Nucleus accumbens (tissue), 56 donors: Measurements from ENCODE around the gene C12orf54.
"Not testable (repeated sequence)": the region's sequence is repeated elsewhere in the genome, so short reads cannot be mapped to it uniquely, and the experiment has no call there.

Source experiments
- DNase-seq, 56 donors: peaks; one replicate each; lab custom pipeline; 2025; lab: John Stamatoyannopoulos, UW

The C12orf54 gene

DNA sequence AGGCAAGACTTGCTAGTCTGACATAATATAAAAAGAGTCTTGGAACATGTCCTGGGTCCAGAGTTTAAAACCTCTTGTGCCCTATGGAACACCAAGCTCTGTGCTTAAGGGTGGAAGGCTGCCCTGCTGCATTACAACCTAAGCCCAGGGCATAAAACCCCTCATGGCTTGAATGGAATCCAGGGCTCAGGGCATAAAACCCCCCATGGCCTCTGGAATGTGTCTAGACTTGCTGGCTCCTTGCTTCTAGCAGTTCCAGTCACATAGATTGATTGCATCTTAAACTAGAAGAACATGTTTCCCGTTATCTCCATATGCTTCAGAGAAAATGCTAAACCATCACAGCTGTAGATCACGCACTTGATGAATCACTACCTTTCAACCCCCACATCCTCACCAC lies 24.5 kb downstream of the C12orf54 start:
- DNase-seq: not testable (repeated sequence)

DNA sequence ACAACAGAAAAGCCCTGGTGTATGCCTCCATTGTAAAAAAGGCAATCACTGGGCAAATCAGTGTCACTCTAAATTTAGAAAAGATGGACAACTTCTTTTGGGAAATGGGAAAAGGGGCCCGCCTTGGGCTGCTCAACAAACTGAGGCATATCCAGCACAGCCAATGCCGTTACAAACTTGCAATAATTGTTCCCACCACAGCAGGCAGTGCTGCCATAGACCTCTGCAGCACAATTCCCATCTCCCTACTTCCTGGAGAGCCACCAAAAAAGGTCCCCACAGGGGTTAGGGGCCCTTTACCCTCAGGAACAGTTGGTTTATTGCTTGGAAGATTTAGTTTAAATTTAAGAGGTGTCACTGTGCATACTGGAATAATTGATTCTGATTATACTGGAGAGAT lies 26.7 kb downstream of the C12orf54 start:
- DNase-seq: no peak

DNA sequence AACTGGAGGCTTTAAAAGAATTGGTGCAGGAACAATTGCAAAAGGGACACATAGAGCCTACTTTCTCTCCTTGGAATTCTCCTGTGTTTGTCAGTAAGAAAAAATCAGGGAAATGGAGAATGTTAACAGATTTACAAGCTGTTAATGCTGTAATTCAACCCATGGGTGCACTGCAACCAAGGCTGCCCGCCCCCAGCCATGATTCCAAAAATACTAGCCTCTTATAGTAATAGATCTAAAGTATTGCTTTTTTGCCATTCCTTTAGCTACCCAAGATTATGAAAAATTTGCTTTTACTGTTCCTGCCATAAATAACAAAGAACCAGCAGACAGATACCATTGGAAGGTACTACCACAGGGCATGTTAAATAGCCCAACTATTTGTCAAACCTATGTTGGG lies 27.8 kb downstream of the C12orf54 start:
- no peak for DNase-seq

DNA sequence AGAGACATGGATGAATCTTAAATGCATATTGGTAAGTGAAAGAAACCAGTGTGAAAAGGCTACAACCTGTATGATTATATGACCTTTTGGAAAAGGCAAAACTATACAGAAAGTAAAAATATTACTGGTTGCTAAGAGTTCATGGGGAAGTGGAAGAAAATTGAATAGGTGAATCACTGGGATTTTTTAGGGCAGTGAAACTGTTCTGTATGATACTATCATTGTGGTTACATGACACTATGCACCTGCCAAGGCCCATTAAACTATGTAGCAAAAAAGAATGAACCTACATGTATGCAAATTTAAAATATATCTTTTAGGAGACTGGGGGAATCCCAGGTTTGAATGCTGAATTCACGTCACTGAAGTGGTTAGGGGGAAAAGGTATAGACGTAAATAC lies 30.6 kb downstream of the C12orf54 start:
- no peak for DNase-seq

DNA sequence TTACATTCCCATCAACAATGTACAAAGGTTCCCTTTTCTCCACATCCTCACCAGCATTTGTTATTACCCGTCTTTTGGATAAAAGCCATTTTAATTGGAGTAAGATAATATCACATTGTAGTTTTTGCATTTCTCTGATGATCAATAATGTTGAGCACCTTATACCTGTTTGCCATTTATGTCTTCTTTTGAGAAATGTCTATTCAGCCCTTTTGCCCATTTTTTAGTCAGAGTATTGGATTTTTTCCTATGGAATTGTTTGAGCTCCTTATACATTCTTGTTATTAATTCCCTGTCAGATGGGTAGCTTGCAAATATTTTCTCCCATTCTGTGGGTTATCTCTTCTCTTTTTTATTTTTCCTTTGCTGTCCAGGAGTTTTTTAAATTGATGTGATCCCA lies 32.4 kb downstream of the C12orf54 start:
- no peak for DNase-seq

DNA sequence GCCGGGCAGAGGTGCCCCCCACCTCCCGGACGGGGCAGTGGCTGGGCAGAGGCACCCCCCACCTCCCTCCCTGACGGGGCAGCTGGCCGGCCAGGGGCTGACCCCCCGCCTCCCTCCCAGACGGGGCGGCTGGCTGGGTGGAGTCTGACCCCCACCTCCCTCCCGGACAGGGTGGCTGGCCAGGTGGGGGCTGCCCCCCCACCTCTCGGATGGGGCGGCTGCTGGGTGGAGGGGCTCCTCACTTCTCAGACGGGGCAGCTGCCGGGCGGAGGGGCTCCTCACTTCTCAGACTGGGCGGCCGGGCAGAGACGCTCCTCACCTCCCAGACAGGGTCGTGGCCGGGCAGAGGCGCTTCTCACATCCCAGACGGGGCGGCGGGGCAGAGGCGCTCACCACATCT lies 38.1 kb downstream of the C12orf54 start:
- DNase-seq: not testable (repeated sequence)

DNA sequence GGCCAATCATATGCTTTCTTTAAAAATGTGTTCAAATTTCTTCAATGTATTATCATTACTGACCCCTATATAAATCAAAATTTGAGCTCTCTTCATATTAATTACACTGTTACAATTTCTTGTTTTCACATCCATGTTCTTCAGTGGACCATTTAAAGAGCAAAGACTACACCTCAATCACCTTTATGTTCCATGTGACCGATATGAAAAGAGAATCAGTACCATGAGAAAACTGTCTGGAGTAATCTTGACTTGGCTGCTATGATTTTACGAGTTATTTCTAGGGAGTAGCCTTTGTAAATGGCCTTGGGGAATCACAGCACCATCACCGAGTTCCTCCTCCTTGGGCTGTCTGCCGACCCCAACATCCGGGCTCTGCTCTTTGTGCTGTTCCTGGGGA lies 43.0 kb downstream of the C12orf54 start, which contains the start of gene OR8S1:
TSS of gene OR8S1 (plus strand) at position 301 of the 400 bp plus-strand sequence. CDS start at position 301, 0 bp downstream.
- no peak for DNase-seq

DNA sequence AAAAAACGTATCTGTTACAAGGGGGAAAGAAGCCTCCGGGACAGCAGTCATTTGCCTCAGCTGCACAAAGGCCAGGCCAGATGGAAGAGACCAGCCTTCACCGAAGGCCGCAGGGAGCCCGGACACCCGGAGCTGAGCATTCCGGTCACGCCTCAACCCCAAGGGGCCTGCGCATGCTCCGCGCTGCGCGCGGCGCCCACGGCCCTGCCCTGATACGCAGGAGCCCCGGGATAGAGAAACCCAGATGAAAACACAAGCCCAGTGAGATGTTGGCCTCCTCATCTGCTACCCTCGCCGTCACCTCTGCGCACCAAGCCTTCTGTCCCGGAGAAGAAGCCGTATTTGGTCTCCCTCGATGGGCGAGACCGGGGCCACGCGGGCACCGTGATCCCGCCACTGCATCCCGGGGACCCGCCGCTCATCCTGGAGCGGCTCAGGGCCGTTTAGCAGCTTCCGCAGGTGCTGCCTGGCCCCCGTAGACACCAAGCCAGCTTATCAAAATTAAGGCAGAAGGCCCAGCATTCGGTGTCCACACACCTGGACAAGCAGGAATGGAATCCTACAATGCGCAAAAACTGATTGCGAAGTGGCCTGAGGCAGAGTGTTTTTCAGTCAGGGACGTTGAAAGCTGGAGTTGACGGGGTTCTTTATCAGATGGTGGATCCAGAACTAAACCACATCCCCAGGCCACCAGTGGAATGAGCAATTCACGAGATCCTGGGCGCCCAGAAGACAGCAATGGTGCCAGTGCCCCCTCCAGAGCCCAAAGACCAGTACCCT lies 45.8 kb downstream of the C12orf54 start:
- DNase-seq: no peak

DNA sequence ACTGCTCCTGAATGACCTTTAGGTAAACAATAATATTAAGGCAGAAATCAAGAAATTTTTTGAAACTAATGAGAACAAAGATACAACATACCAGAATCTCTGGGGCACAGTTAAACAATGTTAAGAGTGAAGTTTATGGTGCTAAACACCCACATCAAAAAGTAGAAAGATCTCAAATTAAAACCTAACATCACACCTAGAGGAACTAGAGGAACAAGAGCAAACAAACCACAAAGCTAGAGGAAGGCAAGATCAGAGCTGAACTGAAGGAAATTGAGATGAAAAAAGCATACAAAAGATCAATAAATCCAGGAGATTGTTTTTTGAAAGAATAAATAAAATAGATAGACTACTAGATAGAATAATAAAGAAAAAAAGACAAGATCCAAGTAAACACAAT lies 50.3 kb downstream of the C12orf54 start:
- no peak for DNase-seq

DNA sequence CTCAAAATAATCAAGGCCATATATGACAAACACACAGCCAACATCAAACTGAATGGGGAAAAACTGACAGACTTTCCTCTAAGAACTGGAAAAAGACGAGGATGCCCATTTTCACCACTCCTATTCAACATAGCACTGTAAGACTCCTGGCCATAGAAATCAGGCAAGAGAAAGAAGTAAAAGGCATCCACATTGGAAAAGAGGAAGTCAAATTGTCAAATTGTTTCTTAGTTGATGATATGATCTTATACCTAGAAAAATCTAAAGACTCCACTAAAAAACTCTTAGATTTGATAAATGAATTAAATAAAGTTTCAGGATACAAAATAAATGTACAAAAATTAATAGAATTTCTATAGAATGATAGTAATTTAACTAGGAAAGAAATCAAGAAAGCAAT lies 54.3 kb downstream of the C12orf54 start:
- DNase-seq: no peak

DNA sequence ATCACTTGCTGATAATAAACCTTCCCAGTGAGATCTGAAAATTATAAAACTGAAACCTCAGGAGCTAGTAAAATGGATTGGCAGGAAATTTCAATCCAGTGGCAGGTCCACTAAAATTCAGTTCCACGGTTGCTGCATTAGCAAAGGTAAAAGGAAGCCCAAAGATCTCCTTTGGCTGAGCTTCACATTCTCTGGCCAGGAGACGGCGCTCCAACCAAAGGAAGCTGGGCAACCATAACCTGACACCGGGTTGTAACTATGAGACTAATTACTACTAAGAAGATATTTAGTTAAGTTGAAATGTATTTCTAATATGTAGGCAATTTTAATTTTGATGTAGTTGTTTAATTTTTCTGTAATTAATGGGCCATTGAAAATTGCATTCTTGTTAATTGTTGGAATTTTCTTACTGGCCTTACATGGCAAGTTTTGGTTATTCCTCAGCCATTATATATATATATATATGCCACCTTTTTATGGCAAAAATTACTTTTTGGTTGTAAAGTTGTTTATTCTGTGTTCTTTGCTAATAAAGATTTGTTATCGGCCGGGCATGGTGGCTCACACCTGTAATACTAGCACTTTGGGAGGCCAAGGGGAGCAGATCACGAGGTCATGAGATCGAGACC lies 60.1 kb downstream of the C12orf54 start:
- peak in 21 of 56 donors; percentile 0 to 44 (median 5) for DNase-seq

DNA sequence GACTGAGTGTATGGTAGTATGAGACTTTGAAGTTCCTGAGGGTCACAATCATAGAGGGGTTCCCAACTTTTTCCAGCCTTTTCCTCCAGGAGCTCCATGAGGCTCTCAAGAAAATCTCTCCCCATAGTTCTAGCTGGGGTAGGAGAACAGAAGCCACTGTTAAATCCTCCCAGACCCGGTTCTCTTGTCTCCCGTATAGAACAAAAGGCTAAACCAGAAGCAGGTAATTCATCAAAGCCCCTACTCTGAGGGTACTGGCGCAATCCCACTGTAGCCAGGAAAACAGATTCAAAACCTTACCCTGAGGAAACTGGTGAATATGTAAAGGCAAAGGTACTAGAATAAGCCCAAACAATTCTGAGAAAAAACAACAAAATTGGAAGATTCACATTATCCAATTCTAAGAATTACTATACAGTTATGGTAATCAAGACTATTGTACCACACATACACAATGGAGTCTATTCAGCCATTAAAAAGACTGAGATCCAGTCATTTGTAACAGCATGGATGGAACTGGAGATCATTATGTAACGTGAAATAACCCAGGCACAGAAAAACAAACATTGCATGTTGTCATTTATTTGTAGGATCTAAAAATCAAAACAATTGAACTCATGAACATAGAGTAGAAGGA lies 63.7 kb downstream of the C12orf54 start:
- DNase-seq: no peak
